ENCODE measurements around the gene PUSL1. TPM values are rescaled to one million over a fixed set of nuclear protein-coding genes. Genes with fewer than 3 reads are reported as not detected.

PUSL1 gene
- total and polyA plus RNA-seq, 2 of the 4 experiments (the other 2 are of a cell fraction) = 10.9 to 33.0 TPM

DNA sequence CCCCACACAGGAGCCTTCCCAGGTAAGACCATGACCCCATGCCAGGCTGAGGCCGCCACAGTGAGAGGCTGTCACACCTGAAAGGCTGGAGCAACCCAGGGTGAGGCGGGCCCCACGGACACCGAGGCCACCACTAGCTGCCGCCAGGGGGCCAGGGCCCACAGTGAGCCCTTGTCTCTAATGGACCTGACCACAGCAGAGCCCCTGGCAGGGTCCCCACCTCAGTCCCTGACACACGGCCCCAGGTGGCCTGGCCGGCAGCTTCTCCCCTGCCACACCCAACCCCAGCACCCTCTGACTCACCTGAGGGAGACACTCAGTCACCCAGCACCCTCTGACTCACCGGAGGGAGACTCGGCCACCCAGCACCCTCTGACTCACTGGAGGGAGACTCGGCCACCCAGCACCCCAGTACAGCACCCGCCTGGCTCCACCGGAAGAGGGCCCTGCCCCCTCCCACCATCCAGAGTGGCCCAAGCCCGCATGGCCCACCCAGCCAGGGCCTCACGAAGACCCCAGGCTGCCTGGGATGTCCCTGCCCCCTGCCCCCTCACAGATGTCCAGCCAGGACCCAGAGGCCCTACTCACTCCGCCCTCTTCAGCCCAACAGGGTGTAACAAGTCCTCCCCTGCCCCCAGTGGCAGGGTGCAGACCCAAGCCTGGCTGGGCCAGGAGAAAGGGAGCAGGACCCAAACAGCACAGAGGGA, 36.4 kb downstream of the PUSL1 start:
- no peak overlapping the region for H2BK15ac ChIP-seq (ENCODE audit: low read depth, low read length)
- H3K9ac ChIP-seq (ENCODE audit: low read depth, low read length) = no peak overlapping the region
- H3K4me3 ChIP-seq (ENCODE audit: insufficient read depth, low read depth, low read length) = no peak overlapping the region
- peaks cover 13% of the 10 kb centered on the region for H3K9me1 ChIP-seq (ENCODE audit: insufficient read depth, low read length)
- no peak overlapping the region; the same call in 1 of the 2 replicates for H3K4me2 ChIP-seq (ENCODE audit: low read depth, low read length)
- peak overlapping the region; percentile 73 for H2AK5ac ChIP-seq (ENCODE audit: low read depth, low read length)
- H3K56ac ChIP-seq (ENCODE audit: extremely low read depth, insufficient read depth, low read length) = no peak overlapping the region
- H2BK120ac ChIP-seq (ENCODE audit: low read depth, low read length) = peak overlapping the region; percentile 40; the same call in 1 of the 2 replicates
- peaks cover 67% of the 10 kb centered on the region for H4K20me1 ChIP-seq (ENCODE audit: insufficient read depth, low read length)
- no peak overlapping the region for H3K14ac ChIP-seq (replicated peaks; ENCODE audit: low read depth, low read length)
- H3K36me3 ChIP-seq (ENCODE audit: control insufficient read depth, insufficient read depth, low read length) = peaks cover 18% of the 10 kb centered on the region
- no peak overlapping the region for H4K5ac ChIP-seq (ENCODE audit: low read depth, low read length)
- CTCF ChIA-PET = interaction anchor here (0.5 kb wide), 1 partner anchor 76 kb away, joined by 3 read pairs; no protein-coding TSS in a partner anchor
- H3K79me1 ChIP-seq (ENCODE audit: low read depth in 1 of 2, low read length in 2 of 2) = peaks cover 12 to 70% of the 10 kb centered on the region in 2 experiments
- peak overlapping the region; percentile 63 for H2AFZ ChIP-seq (replicated peaks; ENCODE audit: low read length, poor library complexity)
- no peak for TF ChIP-seq NFE2L2 (IDR thresholded peaks at IDR 0.05; ENCODE audit: low read depth, low read length)
- TF ChIP-seq, protein P1, sequence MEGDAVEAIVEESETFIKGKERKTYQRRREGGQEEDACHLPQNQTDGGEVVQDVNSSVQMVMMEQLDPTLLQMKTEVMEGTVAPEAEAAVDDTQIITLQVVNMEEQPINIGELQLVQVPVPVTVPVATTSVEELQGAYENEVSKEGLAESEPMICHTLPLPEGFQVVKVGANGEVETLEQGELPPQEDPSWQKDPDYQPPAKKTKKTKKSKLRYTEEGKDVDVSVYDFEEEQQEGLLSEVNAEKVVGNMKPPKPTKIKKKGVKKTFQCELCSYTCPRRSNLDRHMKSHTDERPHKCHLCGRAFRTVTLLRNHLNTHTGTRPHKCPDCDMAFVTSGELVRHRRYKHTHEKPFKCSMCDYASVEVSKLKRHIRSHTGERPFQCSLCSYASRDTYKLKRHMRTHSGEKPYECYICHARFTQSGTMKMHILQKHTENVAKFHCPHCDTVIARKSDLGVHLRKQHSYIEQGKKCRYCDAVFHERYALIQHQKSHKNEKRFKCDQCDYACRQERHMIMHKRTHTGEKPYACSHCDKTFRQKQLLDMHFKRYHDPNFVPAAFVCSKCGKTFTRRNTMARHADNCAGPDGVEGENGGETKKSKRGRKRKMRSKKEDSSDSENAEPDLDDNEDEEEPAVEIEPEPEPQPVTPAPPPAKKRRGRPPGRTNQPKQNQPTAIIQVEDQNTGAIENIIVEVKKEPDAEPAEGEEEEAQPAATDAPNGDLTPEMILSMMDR (conservative IDR thresholded peaks at IDR 0.05; ENCODE audit: low read depth, low read length) = peak; percentile 30; the same call in 1 of the 2 replicates
- peak; percentile 27 for TF ChIP-seq RCOR1 (IDR thresholded peaks at IDR 0.05; ENCODE audit: insufficient replicate concordance, low read length)
- TF ChIP-seq, protein P2, sequence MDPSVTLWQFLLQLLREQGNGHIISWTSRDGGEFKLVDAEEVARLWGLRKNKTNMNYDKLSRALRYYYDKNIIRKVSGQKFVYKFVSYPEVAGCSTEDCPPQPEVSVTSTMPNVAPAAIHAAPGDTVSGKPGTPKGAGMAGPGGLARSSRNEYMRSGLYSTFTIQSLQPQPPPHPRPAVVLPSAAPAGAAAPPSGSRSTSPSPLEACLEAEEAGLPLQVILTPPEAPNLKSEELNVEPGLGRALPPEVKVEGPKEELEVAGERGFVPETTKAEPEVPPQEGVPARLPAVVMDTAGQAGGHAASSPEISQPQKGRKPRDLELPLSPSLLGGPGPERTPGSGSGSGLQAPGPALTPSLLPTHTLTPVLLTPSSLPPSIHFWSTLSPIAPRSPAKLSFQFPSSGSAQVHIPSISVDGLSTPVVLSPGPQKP (IDR thresholded peaks at IDR 0.05; ENCODE audit: borderline replicate concordance, low read depth, low read length) = no peak
- TF ChIP-seq RAD21 (IDR thresholded peaks at IDR 0.05; ENCODE audit: low read length) = peak; percentile 18; the same call in 1 of the 2 replicates
- peak; percentile 82 for TF ChIP-seq FOS (IDR thresholded peaks at IDR 0.05; ENCODE audit: low read depth, low read length)
- no peak for TF ChIP-seq RFX5 (IDR thresholded peaks at IDR 0.05; ENCODE audit: low read depth, low read length)
- no peak for TF ChIP-seq MAZ (IDR thresholded peaks at IDR 0.05; ENCODE audit: borderline replicate concordance, low read depth, low read length)
- no peak for TF ChIP-seq MAFK (IDR thresholded peaks at IDR 0.05; ENCODE audit: low read depth, low read length)
- TF ChIP-seq BHLHE40 (IDR thresholded peaks at IDR 0.05; ENCODE audit: low read depth, low read length) = 0 out of 2 replicates have a peak, but pooled peaks have one; percentile 16
- dilution Hi-C loops (cut with HindIII; ENCODE audit: low sequenced_read_pairs, unreplicated experiment) (no loop called here), intact Hi-C loops (cut with micrococcal nuclease) (no loop called here), in situ Hi-C loops (cut with MboI; ENCODE audit: low sequenced_read_pairs) (no loop called here)
- H3K27ac ChIP-seq (ENCODE audit: insufficient read depth, low read length) = peak overlapping the region; percentile 10; the same call in 1 of the 2 replicates
- POLR2A ChIA-PET (ENCODE audit: unreplicated experiment) = no interaction called here
- H4K8ac ChIP-seq (ENCODE audit: low read depth in 2 of 2, low read length in 2 of 2) = peak overlapping the region in 1 of 2 experiments; percentile 40; a peak in 1 of 4 replicates
- H3K18ac ChIP-seq (ENCODE audit: low read depth, low read length) = no peak overlapping the region
- H4K91ac ChIP-seq (ENCODE audit: insufficient read depth, low read depth, low read length) = 0 out of 2 replicates have a peak overlapping the region, but pooled peaks have one; percentile 26
- peak overlapping the region; percentile 87 for H2AK9ac ChIP-seq (replicated peaks; ENCODE audit: low read depth, low read length, poor library complexity)
- DNase-seq = peak; percentile 69
- H3K4me1 ChIP-seq (ENCODE audit: control insufficient read depth, insufficient read depth, low read length) = peaks cover 30% of the 10 kb centered on the region
- no peaks in the 10 kb centered on the region for H3K27me3 ChIP-seq (ENCODE audit: control insufficient read depth, insufficient read depth, low read length)
- no peaks in the 10 kb centered on the region for H3K9me3 ChIP-seq (ENCODE audit: control insufficient read depth, insufficient read depth, low read length)
- WGBS, 2 experiments (ENCODE audit: extremely low coverage in 2 of 2, insufficient read length in 1 of 2) = 58% methylated on average over 2 of the region's 15 CpGs; no CpG with 5 or more reads in 1 of the 2 experiments
- no TSS peak for BruUV-seq (replicated peaks)
- H3K4ac ChIP-seq (ENCODE audit: low read depth, low read length) = no peak overlapping the region; the same call in 1 of the 2 replicates
- peak overlapping the region; percentile 72 for H2BK5ac ChIP-seq (ENCODE audit: low read depth, low read length, poor library complexity, severe bottlenecking)
- no peak overlapping the region; the same call in 1 of the 2 replicates for H3K23ac ChIP-seq (ENCODE audit: low read depth, low read length)
- H2BK20ac ChIP-seq (ENCODE audit: low read depth, low read length) = no peak overlapping the region
- no peak for ATAC-seq (ENCODE audit: low read depth)
